ENCODE data around the gene PTPN20.
"Not testable (repeated sequence)": the region's sequence is repeated elsewhere in the genome, so short reads cannot be mapped to it uniquely, and the experiment has no call there.

GRCh38 chr10:46932383-46932782 lies 21.2 kb downstream of the PTPN20 start:
- not testable (repeated sequence) for TF ChIP-seq POLR2A (IDR thresholded peaks at IDR 0.05; ENCODE audit: low read length); GATA1 (IDR thresholded peaks at IDR 0.05; ENCODE audit: low read depth, low read length)

All from erythroblast (primary cell).